ENCODE data around the gene PBX4. TPM values are rescaled to one million over a fixed set of nuclear protein-coding genes. Genes with fewer than 3 reads are reported as not detected.

PBX4 gene
- total RNA-seq, 1 experiment from 2014 or later = 0.94 TPM

- no peak for DNase-seq (ENCODE audit: low read depth)
These were observed 60.4 kb downstream of the PBX4 start for GRCh38 chr19:19558055-19558454.

GRCh38 chr19:19554074-19555023 is 64.1 kb downstream of the PBX4 start:
- peak; percentile 29 for DNase-seq (ENCODE audit: low read depth)

- DNase-seq (ENCODE audit: low read depth) = no peak
These were observed 64.8 kb downstream of the PBX4 start for GRCh38 chr19:19553670-19554069.

- peak; percentile 40 for DNase-seq (ENCODE audit: low read depth)
These were observed 65.7 kb downstream of the PBX4 start for GRCh38 chr19:19552798-19553197.

GRCh38 chr19:19551853-19552192 is 66.7 kb downstream of the PBX4 start:
- peak; percentile 45 for DNase-seq (ENCODE audit: low read depth)

GRCh38 chr19:19550972-19551852 is 67.3 kb downstream of the PBX4 start:
- DNase-seq (ENCODE audit: low read depth) = no peak

- DNase-seq (ENCODE audit: low read depth) = peak; percentile 73
These were observed 68.0 kb downstream of the PBX4 start for GRCh38 chr19:19550485-19550929.

- DNase-seq (ENCODE audit: low read depth) = no peak
These were observed 68.6 kb downstream of the PBX4 start for GRCh38 chr19:19549804-19550464.

- DNase-seq (ENCODE audit: low read depth) = no peak
These were observed 69.3 kb downstream of the PBX4 start for GRCh38 chr19:19548915-19549759.

- DNase-seq (ENCODE audit: low read depth) = no peak
These were observed 70.7 kb downstream of the PBX4 start for GRCh38 chr19:19547674-19548336.

GRCh38 chr19:19546751-19547162 is 71.7 kb downstream of the PBX4 start:
- DNase-seq (ENCODE audit: low read depth) = no peak

- DNase-seq (ENCODE audit: low read depth) = no peak
These were observed 72.8 kb downstream of the PBX4 start for GRCh38 chr19:19545707-19546106.

- DNase-seq (ENCODE audit: low read depth) = no peak
These were observed 73.4 kb downstream of the PBX4 start for GRCh38 chr19:19544954-19545591.

- no peak for DNase-seq (ENCODE audit: low read depth)
These were observed 74.1 kb downstream of the PBX4 start for GRCh38 chr19:19544257-19544953.

- DNase-seq (ENCODE audit: low read depth) = no peak
These were observed 74.8 kb downstream of the PBX4 start for GRCh38 chr19:19543640-19544039.

- DNase-seq (ENCODE audit: low read depth) = no peak
These were observed 75.4 kb downstream of the PBX4 start for GRCh38 chr19:19543101-19543500.

- DNase-seq (ENCODE audit: low read depth) = no peak
These were observed 76.0 kb downstream of the PBX4 start for GRCh38 chr19:19542507-19542906.

GRCh38 chr19:19541616-19542015 is 76.9 kb downstream of the PBX4 start:
- no peak for DNase-seq (ENCODE audit: low read depth)
